T47D (cell line): ENCODE results near the gene RAB6A.
A peak's percentile ranks its signal among the peaks of the same experiment; 100 is the strongest.

Experiments
- DNase-seq, 2 experiments: peaks; one replicate each; pipeline versions ENCODE4 v3.0.0 to v3.0.0-alpha.2; 2011 to 2012; ENCODE audit warnings: low read depth in 1 of 2, low spot score in 1 of 2
- JUND ChIP-seq: IDR thresholded peaks from 2 replicates; pipeline ENCODE4 v1.6.1; 2012; ENCODE audit warnings: low read depth
- in situ Hi-C: cut with HindIII; loops from 2 replicates; pipeline ENCODE4 v1.10.0; 2016; ENCODE audit warnings: low sequenced_read_pairs, low pct_unique_long_range_greater_than_20kb

Gene RAB6A

GRCh38 chr11:73637012-73637411 lies 123.9 kb downstream of the RAB6A start:
- DNase-seq: no peak
- in situ Hi-C loops: no loop called here
- TF ChIP-seq JUND: no peak

- DNase-seq: no peak
- in situ Hi-C loops: no loop called here
- no peak for TF ChIP-seq JUND
Measured at GRCh38 chr11:73636249-73636648, 124.6 kb downstream of the RAB6A start.

GRCh38 chr11:73635721-73636120 lies 125.2 kb downstream of the RAB6A start:
- in situ Hi-C loops: no loop called here
- DNase-seq: no peak
- TF ChIP-seq JUND: no peak

- no peak for DNase-seq
- TF ChIP-seq JUND: no peak
- in situ Hi-C loops: no loop called here
Measured at GRCh38 chr11:73633999-73634398, 126.9 kb downstream of the RAB6A start.

DNA sequence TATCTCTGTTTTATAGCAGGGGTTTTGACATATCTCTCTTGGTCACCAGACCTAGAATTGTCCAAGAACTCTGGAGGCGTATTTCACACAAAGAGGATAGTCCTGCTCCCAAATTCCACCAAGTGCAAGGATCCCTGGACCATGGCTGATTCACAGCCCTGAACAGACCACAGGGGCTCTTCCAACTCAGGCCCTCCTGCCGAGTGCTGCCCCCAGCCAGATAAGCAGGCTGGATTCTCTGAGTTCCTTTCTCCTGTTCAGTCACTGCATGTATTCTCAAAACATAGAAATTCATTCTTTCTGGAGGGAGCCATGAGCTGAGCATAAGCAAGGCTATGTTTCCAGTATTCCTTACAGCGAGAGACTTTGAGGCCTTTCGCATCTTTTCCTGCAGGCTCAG lies 127.9 kb downstream of the RAB6A start:
- no peak for DNase-seq
- in situ Hi-C loops: no loop called here
- TF ChIP-seq JUND: no peak

- TF ChIP-seq JUND: no peak
- DNase-seq: no peak
- in situ Hi-C loops: no loop called here
Measured at GRCh38 chr11:73629907-73630306, 131.0 kb downstream of the RAB6A start.

GRCh38 chr11:73625696-73626318 lies 135.1 kb downstream of the RAB6A start:
- TF ChIP-seq JUND: no peak
- in situ Hi-C loops: no loop called here
- DNase-seq: peak; percentile 84 to 87
